ENCODE measurements around the gene CPT1C.
A peak's percentile ranks its signal among the peaks of the same experiment; 100 is the strongest.

Gene CPT1C

DNA sequence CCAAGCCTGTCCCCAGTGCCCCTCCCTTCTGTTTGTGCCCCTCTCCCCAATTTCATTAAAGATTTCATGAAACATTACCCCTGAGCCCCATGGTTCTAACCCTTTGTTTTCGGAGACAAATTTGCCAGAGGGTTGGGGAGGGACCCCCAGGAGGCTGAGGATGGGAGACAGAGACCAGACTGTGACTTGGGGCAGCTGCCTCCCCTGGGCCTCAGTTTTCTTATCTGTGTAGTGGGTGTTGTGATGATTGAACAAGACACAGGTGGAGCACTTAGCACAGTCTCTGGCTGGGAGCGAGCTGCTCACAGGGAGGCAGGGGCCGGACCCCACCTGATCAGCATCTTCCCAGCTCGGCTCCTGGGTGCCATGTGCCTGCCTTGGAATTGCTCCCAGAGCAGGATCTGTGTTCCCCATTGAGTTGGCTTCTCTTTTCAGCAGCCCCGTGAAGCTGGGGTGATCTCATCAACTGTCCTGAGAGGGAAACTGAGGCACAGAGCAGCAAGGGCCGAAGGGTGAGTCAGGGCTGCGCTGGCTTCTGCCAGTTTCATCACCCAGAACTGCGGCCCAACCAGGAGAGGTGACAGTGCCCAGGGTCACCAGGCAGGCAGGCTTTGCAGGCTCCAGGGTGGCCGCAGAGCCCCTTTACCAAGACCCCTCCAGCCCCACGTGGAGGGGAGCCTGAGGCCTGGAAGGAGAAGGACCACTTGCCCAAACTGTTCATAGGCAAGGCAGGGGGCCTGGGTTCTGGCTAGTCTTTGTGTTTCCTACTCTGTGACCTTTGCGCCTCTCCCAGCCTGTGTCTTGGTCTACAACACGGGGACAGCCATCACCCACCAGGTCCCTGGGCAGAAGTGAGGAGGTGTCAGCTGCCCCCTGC lies 32.1 kb upstream of the CPT1C start:
- peak in 1 of 10 donors; percentile 79 for DNase-seq

DNA sequence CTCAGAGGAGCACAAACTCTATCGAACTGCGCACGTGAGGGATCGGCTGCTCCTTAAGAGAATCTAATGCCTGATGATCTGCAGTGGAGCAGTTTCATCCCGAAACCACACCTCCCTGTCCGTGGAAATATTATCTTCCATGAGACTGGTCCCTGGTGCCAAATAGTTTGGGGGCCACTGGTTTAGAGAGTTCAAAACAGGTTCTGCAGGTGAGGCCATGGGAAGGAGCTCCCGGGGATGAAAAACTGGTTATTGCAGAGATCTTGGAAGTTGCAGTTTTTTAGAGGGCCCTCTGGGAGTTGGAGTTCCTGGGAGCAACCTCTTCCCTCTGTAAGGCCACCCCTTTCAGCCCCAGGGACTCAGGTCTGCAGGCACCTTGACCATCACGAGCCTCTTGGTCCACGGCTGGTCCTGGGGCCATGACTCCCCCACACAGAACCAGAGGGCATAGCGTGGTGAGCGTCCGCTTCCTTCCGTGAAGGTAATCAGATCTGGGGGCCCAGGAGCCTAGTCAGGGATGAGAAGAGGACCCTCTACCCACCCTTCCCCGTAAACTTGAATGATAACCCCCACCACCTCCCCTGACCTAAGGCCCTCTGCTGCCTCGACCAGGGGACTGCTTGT lies 30.5 kb upstream of the CPT1C start:
- DNase-seq: peak in 1 of 10 donors; percentile 83
- intact Hi-C loops (cut with DNase I): no loop called here

More for the DNA sequence above, 32.1 kb upstream of the CPT1C start:
- intact Hi-C loops (cut with DNase I): no loop called here

DNA sequence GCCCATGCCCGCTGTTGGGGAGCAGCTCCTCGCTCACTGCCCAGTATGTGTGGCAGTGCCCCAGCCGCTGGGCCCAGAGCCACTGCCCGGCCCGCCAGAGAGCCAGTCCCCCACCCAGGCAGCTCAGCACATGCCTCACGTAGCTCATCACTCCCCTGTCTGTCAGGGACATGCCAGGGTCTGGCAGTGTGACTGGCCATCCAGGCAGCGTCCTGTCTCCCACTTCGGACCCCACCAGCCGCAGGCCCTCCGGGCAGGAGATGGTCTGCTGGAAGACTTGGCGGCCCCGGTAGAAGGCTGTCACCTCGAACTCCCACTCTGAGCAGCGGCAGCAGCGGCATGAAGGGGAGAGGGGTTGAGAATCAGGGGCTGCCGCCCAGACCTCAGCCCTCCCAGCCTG lies 28.9 kb upstream of the CPT1C start:
- DNase-seq: no peak
- intact Hi-C loops (cut with DNase I): no loop called here

DNA sequence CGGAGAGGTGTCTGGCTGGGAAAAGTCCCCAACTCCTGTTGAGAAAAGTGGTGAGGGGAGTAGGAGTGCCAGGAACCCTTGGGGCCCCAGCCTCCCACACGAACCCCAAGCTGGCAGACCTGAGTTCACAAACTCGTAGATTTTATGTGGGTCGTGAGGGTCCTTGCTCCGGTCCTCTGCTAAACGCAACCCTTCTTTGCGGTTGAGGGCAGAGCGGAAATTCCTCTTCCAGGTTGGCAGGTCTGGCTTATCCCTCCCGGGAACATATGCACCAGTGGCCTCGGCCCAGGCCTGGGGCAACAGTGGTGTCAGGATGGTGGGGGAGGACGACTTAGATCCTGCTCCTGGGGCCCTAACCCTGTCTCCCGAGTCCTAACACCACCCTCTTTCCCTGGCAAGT lies 27.7 kb upstream of the CPT1C start:
- intact Hi-C loops (cut with DNase I): no loop called here
- no peak for DNase-seq

DNA sequence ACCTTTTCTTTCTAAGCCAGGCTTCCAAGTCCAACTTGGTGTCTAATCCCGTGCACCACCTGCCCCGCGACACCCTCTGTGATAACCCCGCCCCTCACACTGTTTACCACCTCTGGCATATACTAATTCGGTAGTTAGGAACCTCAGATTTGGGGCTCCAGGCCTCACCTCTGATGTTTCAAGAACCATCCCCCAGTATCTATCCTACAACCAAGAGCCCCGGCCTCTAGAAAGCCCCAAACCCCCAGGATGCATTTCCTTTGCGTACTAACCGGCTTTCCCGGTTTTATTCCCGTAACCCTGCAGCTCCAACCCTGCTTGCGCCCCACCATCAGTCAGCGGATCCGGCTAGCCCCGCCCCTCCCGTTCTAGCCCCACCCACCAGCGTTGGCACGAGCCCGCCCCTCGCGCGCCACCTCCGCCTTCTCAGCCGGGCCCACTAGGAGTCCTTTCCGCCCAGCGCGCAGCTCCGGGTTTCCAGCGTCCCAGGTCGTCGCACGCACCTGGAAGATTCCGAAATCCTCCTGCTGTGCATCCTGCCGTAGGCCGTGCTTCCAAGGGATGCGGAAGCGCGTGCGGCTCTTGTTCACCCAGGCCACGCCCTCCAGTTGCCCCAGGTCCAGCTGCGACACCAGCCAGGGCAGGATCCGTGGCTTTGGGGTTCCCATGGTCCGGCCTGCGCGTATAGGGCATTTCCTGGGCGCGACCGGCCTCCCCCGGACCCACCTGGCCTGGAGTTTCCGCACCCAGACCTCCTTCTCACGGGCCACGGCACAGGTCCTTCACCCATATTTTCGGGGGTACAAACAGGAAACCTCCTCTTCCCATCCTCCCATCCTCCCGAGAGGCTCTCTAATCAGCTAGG lies 26.5 kb upstream of the CPT1C start:
- DNase-seq: peak; percentile 81 to 99 (median 91)
- intact Hi-C loops (cut with DNase I): loop anchor here (2.0 kb wide), 1 partner anchor 22 kb away; the partner anchor contains the start of gene SCAF1

DNA sequence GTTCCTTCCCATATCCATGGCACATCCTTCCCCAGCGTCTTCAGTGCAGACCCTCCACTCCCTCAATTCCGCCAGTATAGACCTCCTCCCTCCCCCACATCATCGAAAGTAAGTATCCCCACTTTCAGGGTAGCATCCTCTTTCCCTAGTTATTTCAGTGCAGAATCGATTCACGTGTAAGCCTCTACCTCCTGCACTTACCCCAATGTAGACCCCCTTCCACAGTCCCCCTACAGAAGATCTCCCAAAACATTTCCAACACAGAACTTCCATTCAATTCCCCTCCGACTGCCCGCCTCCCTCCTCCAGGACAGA lies 25.9 kb upstream of the CPT1C start:
- intact Hi-C loops (cut with DNase I): loop anchor here (2.0 kb wide), 1 partner anchor 22 kb away; the partner anchor contains the start of gene SCAF1
- DNase-seq: no peak

DNA sequence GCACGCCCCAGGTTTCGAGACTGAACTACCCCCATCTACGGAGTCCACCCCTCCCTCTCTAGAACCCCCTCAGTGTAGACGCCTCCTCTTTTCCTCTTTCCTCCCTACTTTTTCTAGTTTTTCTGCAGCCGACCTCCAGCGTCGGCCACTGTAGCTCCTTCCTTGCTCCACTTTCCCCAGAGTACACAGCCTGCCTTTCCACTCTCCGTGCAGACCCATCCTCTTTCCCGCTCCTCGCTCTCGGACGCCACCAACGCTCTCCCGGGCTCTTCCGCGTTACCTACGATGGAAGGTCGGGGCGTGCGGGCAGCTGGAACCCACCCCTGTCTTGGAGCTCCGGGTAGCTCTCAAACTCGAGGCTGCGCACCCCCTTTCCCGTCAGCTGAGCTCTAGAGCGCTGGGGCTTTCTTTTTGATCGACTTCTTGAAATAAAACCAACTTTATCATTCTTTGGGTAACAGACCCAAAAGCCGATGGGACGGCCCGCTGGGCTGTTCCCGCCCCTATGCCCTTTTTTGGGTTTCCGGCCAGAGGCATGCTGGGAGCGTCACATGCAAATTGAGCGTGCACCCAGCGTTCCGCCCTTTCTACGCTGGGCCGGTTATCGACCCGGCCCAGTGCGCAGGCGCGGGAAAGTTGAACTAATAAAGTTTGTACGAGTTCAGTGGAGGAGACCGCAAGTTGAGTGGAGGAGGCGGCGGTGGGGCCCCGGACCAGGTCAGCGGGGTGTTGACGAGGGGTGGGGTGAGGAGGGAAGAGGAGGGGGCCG lies 25.4 kb upstream of the CPT1C start, which contains the start of the genes BCL2L12 and IRF3:
TSS of gene BCL2L12 (plus strand) at position 583 of the 769 bp plus-strand sequence. CDS start 760 bp downstream, outside the sequence.
TSS of gene IRF3 (minus strand) at position 507 of the 769 bp plus-strand sequence. CDS start 1,019 bp downstream, outside the sequence.
- DNase-seq: peak; percentile 94 to 99 (median 96)
- intact Hi-C loops (cut with DNase I): loop anchor here (2.0 kb wide), 1 partner anchor 23 kb away; the partner anchor contains the start of gene SCAF1

DNA sequence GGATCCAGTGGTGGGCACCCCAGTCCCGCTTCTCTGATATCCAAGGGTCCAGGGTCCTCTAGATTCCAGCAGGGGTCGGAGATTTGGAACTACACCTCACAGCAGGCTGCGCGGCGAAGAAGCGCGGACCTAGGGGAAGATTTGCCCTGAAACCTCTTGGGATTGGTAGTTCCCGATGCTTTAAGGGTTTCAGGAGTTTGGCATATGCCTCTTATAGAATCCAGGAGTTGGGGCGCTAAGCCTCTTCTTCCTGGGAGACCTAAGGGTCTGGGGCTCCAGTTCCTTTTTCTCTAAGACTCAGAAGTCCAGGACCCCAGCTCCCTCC lies 24.8 kb upstream of the CPT1C start:
- intact Hi-C loops (cut with DNase I): no loop called here
- no peak for DNase-seq

DNA sequence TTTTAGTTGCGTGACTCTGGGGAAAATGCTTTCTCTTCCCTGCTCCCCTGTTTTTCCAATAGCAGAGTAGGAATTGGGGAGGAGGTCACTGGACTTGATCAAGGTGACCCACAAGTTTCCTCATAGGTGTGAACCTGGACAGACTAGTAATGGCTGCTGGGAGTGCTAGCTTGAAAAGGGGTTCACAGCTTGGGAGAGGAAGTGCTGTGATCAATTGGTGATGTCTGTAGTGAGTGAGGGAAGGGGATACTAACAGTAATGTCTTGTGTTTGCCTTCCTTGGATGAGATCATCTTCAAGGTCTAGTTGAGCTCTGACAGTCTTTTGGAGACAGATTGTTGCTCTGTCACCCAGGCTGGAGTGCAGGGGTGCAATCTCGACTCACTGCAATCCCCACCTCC lies 23.4 kb upstream of the CPT1C start:
- DNase-seq: no peak
- intact Hi-C loops (cut with DNase I): no loop called here

DNA sequence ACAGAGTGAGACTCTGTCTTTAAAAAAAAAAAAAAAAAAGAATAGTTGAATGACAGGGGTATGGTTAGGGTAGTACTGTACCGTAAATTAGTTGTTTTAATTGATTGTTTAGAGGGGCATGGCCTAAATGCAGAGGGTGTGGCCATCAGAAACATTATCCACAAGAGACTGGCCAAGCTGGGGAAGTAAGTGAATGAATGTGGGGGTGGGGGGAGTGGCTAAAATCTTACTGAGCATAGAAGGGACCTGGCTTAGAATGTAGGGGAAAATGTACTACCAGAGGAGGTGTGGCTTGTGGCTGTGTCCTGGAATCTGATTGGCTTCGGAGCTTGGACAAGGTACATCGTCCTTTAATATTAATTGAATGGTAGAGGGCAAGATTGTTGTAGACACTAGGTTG lies 21.4 kb upstream of the CPT1C start:
- intact Hi-C loops (cut with DNase I): no loop called here
- DNase-seq: no peak

DNA sequence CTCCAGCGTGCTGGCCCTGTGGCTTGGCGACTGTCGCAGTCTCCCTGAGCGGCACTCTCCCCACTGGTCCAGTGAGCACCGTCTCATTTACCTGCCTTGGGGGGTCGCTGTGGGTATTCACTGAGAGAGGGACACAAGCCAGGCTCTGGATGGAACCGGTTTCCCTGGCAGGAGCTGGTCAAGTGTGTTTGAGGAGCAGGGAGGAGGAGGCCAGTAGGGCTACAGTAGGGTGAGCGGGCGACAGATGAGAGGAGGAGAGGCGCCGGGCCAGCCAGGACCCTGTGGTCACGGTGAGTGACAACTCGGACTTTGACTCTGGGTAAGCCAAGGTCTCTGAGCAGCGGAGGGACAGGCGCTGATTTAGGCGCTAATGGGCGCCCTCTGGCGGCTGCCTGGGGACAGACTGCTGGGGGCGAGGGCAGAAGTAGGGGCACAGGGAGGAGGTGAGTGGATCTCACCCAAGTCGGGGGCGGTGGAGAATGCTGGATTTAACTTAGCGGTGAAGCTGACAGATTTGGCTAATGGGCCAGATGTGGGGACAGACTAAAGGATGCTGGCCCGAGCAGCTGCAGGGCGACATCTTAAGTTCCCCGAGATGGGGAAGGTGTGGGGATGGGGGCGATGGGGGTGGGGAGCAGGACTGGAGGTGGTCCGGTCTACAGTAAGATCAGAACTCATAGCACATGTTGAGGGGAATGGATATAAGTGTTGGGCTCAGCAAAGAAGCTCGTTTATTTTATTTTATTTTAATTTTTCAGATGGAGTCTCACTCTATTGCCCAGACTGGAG lies 18.6 kb upstream of the CPT1C start:
- peak; percentile 55 to 97 (median 78) for DNase-seq
- intact Hi-C loops (cut with DNase I): no loop called here

DNA sequence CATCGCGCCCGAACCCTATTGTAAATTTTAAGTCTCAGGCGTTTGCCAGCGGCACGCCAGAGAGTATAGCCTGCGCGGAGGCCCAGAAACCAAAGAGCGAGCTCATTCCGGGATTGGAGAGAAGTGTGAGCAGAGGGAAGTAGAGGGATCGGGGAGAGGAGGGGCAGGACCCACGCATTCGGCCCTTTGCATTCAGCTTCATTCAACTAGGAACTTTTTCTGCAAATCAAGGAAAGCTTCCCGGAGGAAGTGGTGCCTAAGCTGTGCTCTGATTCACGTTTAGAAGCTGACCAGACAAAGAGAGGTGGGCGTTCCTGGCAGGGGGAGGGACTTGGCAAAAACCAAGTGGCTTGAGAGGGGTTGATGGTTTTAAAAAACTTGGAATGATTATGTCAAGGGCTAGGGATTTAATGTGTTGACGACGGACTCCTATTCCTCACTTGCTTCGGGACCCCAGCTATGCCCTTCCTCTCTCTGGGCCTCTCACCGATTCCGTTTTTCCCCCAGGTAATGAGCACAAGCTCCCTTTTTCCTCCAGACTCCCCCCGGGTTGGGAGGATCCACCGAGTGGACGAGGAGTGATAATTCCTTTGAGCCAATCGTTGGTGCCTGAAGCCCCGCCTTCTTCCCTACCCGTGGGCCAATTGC lies 14.7 kb upstream of the CPT1C start:
- intact Hi-C loops (cut with DNase I): loop anchor here (5.0 kb wide), 2 partner anchors 34 to 84 kb away; partner anchors contain the start of genes PRR12, RRAS and SCAF1

DNA sequence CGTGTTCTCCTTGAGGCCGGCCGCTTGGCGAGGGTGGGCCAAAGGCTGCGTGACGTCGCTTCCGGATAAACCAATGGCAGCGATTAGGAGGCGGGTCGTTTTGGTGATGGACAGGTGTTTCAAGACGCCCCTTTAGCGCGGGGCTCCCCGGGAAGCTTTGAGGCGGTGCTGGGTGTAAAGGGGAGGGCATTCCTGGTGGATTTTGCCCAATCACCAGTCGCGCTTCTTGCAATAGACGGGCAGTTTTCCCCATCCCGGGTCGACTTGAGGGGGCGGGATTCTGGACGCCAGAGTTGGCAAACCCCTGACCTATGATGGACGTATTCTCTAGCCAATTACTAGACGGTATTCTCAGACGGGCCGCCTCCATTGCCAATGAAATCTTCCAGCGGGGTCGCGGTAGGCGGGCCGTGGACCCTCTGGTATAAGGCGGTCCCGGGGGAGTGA lies 14.1 kb upstream of the CPT1C start:
- intact Hi-C loops (cut with DNase I): loop anchor here (5.0 kb wide), 2 partner anchors 35 to 85 kb away; partner anchors contain the start of genes PRR12, RRAS and SCAF1
- DNase-seq: peak; percentile 99 to 100 (median 100)

More for the DNA sequence above, 14.7 kb upstream of the CPT1C start:
- peak in 4 of 10 donors; percentile 72 to 96 (median 80) for DNase-seq

DNA sequence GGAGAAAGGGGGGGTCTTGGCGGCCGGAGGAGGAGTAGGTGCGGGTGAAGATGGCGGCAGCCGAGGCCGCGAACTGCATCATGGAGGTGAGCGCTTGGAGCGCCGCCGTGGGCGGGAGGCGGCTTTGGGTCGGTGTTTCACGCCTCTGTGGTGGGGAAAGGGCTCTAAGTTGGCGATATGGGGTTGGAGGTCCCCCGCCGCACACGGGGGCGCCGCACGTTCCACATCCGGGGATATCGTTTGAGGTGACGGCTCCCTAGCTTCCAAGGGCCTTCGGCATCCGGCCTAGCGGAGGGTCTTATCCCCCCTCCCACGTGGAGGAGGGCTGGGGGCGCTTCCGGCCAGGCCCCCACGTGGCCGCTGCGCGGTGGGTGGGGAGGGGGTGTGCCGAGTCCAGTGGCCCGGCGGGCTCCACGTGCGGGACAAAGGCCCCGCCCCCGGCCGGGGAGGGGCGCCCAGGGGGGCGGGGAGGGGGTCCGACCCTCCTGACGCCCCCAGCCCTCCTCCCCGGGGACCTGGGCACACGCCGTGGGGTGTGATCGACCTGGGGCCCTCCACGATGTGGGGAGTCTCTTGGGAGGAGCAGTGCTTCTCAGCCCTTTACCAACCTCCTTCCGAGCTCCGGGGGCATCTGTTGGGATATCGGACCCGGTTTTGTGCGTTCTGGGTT lies 13.6 kb upstream of the CPT1C start, which contains the start of gene PRMT1:
TSS of gene PRMT1 (plus strand) at position 41 of the 670 bp plus-strand sequence. CDS start at position 51, 10 bp downstream.
- peak in 2 of 10 donors; percentile 32 to 86 for DNase-seq
- intact Hi-C loops (cut with DNase I): loop anchor here (5.0 kb wide), 2 partner anchors 35 to 85 kb away; partner anchors contain the start of genes PRR12, RRAS and SCAF1

DNA sequence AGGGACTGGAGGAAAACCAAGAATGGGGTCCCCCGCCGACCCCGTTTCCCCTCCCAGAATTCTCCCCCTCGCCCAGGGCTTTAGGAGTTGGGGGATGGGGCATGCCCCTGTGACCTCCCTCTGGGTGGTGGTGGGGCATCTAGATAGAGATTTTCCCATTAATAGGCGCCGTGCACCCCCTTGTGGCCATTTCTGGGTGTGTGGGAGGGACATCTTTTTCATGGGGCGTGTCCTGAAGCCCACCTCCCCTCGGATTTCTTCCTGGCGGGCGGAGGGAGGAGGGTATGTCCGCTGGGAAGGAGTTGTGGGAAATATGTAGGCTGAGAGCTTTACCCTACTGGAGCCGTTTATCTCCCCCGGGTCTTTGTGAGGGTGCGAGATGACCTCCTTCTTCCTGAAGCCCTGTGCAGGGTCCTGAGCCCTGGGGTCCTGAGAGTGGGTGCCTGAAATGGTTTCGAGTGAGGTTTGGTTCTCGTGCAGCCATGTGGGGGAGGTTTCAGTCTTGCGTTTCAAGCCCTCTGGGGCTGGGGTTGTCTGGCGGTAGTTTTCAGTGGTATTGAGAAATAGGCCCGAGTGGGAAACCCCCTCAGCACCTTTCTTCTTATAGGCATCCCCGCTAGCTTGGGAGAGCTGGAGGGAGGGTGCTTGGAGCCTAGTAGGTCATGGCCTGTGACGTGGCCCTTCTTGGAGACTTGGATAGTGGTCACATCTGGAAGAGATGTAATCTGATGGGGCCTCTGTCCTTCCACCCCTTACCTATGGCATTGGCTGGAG lies 12.8 kb upstream of the CPT1C start:
- peak in 7 of 10 donors; percentile 64 to 94 (median 68) for DNase-seq
- intact Hi-C loops (cut with DNase I): loop anchor here (5.0 kb wide), 2 partner anchors 36 to 86 kb away; partner anchors contain the start of genes PRR12, RRAS and SCAF1

DNA sequence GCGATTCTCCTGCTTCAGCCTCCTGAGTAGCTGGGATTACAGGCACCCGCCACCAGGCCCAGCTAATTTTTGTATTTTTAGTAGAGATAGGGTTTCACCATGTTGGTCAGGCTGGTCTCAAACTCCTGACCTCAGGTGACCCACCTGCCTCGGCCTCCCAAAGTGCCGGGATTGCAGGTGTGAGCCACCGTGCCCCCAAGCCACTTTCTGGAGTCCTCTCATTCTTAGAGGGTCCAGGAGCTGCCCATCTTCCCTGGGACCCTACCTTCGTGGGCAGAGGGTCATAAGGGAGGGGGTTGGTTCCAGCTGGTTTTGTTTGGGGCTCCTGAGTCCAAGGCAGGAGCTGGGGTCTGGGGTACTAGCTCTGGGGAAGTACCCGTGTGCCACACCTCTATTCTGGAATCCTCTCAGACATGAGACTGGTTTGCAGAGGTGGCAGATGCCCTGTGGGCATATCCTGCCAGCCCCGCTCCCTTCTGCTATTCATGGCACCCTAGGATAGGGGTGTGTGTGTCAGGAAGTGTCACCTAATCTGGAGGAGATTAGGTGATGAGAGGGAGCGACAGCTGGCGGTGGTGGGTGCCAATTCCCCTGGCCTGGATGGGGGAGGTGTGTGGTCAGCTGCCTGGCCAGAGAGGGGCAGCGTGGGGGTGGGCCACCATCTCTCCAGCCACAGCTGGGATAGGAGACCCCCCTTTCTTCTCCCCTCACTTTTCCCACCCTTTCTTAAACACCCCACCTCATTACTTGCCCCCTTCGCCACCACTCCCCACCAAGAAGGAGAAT lies 11.7 kb upstream of the CPT1C start:
- DNase-seq: no peak
- intact Hi-C loops (cut with DNase I): loop anchor here (5.0 kb wide), 2 partner anchors 37 to 87 kb away; partner anchors contain the start of genes PRR12, RRAS and SCAF1
